T-helper 2 cell (primary cell): ENCODE measurements around the gene LIN28A.

ENCODE experiments used
- DNase-seq, 5 experiments: peaks; one replicate each; pipeline versions ENCODE4 v3.0.0 to v3.0.0-alpha.2; 2012 to 2022

The LIN28A gene

GRCh38 chr1:26438041-26438440, 27.4 kb downstream of the LIN28A start:
- DNase-seq = no peak

- DNase-seq = no peak
These were observed 29.6 kb downstream of the LIN28A start for GRCh38 chr1:26440259-26440658.

GRCh38 chr1:26449868-26450267, 39.3 kb downstream of the LIN28A start:
- no peak for DNase-seq

- DNase-seq = no peak
These were observed 40.3 kb downstream of the LIN28A start for GRCh38 chr1:26450908-26451307.

GRCh38 chr1:26452459-26453183, 42.0 kb downstream of the LIN28A start:
- no peak for DNase-seq

- no peak for DNase-seq
These were observed 48.5 kb downstream of the LIN28A start for GRCh38 chr1:26459148-26459547.

GRCh38 chr1:26459573-26460031, 49.0 kb downstream of the LIN28A start:
- no peak for DNase-seq

GRCh38 chr1:26468911-26469310, 58.3 kb downstream of the LIN28A start:
- no peak for DNase-seq

GRCh38 chr1:26469558-26469957, 58.9 kb downstream of the LIN28A start:
- DNase-seq = no peak

- no peak for DNase-seq
These were observed 60.4 kb downstream of the LIN28A start for GRCh38 chr1:26470878-26471497.

- peak; percentile 8 to 58 (median 18) for DNase-seq
These were observed 61.1 kb downstream of the LIN28A start for GRCh38 chr1:26471498-26472319.

- DNase-seq = peak; percentile 72 to 94 (median 83)
These were observed 61.8 kb downstream of the LIN28A start, which contains the start of gene HMGN2 for GRCh38 chr1:26472320-26472900. Gene HMGN2 (plus strand): TSS chr1:26472440. CDS start chr1:26472613, 173 bp downstream.

GRCh38 chr1:26472901-26473845, 62.6 kb downstream of the LIN28A start:
- peak; percentile 85 to 96 (median 95) for DNase-seq

- no peak for DNase-seq
These were observed 64.2 kb downstream of the LIN28A start for GRCh38 chr1:26474818-26475217.

- no peak for DNase-seq
These were observed 65.4 kb downstream of the LIN28A start for GRCh38 chr1:26475989-26476388.

GRCh38 chr1:26476958-26477357, 66.3 kb downstream of the LIN28A start:
- DNase-seq = no peak

GRCh38 chr1:26477446-26478152, 67.0 kb downstream of the LIN28A start:
- DNase-seq = no peak

GRCh38 chr1:26478159-26478558, 67.5 kb downstream of the LIN28A start:
- no peak for DNase-seq

GRCh38 chr1:26478988-26479387, 68.4 kb downstream of the LIN28A start:
- no peak for DNase-seq
